Central memory CD8-positive, alpha-beta T cell (primary cell): ENCODE results near the gene LDHD.

Experiments used
- ATAC-seq: fragments of 150-1000 bp; cut with Tn5 transposase; replicated peaks from 2 replicates; pipeline ENCODE4 v1.10.0; 2022; ENCODE audit warnings: mild to moderate bottlenecking, moderate FRiP score, moderate number of reproducible peaks; ENCODE audit not compliant: poor library complexity, severe bottlenecking; ENCODE audit errors: extremely low read depth
- DNase-seq, 2 donors: peaks; one replicate each; pipeline ENCODE4 v3.0.0; 2021; ENCODE audit warnings: low spot score in 2 of 2
- H3K27ac Mint-ChIP-seq: one replicate; pipeline ENCODE4 v1.8.0; 2022; ENCODE audit warnings: low read depth, mild to moderate bottlenecking, moderate library complexity, mixed read lengths
- H3K27me3 Mint-ChIP-seq: one replicate; pipeline ENCODE4 v1.8.0; 2022; ENCODE audit warnings: mixed read lengths
- H3K36me3 Mint-ChIP-seq: one replicate; pipeline ENCODE4 v1.8.0; 2022; ENCODE audit warnings: mild to moderate bottlenecking, moderate library complexity, mixed read lengths; ENCODE audit not compliant: insufficient read depth
- H3K4me1 Mint-ChIP-seq: one replicate; pipeline ENCODE4 v1.8.0; 2022; ENCODE audit warnings: mixed read lengths
- H3K4me3 Mint-ChIP-seq: one replicate; pipeline ENCODE4 v1.8.0; 2022; ENCODE audit warnings: mild to moderate bottlenecking, moderate library complexity, mixed read lengths
- H3K9me3 Mint-ChIP-seq: one replicate; pipeline ENCODE4 v1.8.0; 2022; ENCODE audit warnings: mixed read lengths

Gene LDHD

DNA sequence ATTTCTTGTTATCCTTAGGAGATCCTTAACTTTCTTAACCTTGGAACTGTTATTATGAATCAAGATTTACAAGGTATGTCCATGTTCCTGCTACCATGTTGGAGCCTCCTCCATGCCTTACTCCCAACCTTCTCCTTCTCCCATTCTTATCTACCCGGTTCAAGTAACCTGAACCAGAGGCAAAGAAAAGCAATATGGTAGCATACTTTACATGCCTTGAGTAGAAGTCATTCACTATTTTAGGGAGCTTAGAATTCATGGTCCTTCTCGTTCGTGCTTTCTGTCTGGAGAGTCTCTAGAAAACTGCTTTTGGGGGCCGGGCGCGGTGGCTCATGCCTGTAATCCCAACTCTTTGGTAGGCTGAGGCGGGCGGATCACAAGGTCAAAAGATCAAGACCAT is 37.7 kb downstream of the LDHD start:
- H3K27ac Mint-ChIP-seq, result no peak overlapping the region
- DNase-seq (no peak), ATAC-seq (no peak)
- H3K27me3 Mint-ChIP-seq, result no peaks in the 10 kb centered on the region
- H3K4me1 Mint-ChIP-seq, result peaks cover 30% of the 10 kb centered on the region
- H3K4me3 Mint-ChIP-seq, result no peak overlapping the region
- H3K9me3 Mint-ChIP-seq, result no peaks in the 10 kb centered on the region
- peaks cover 5% of the 10 kb centered on the region for H3K36me3 Mint-ChIP-seq

DNA sequence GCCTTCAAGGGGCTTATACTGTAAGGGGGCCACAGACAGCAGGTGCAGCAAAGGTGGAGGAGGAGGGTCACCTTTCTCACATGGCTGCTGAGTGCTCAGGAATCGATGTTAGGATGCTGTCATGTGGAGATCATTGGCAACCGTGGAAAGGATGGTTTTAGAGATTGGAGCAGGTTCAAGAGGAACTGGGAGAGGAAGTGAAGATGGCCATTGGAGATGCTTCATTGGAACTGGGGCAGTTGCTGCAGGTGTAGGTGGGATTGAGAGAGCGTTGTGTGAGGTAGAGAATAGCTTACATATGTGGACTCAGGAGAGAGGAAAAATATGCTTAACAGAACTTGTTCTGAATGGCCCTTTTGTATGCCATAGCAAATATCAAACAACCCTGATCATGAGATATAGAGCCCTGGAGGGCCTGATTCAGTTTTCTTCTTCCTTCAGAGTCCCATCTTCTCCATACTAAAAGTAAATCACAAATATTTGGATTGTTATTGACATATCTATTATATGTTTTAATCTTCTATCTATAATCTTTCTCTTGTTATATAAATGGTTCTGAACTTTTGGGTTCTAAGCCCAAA is 40.8 kb downstream of the LDHD start:
- H3K4me3 Mint-ChIP-seq, result peak overlapping the region; percentile 67
- ATAC-seq (no peak), DNase-seq (no peak)
- H3K9me3 Mint-ChIP-seq, result no peaks in the 10 kb centered on the region
- H3K27me3 Mint-ChIP-seq, result no peaks in the 10 kb centered on the region
- peak overlapping the region; percentile 94 for H3K27ac Mint-ChIP-seq
- peaks cover 6% of the 10 kb centered on the region for H3K36me3 Mint-ChIP-seq
- peaks cover 30% of the 10 kb centered on the region for H3K4me1 Mint-ChIP-seq

DNA sequence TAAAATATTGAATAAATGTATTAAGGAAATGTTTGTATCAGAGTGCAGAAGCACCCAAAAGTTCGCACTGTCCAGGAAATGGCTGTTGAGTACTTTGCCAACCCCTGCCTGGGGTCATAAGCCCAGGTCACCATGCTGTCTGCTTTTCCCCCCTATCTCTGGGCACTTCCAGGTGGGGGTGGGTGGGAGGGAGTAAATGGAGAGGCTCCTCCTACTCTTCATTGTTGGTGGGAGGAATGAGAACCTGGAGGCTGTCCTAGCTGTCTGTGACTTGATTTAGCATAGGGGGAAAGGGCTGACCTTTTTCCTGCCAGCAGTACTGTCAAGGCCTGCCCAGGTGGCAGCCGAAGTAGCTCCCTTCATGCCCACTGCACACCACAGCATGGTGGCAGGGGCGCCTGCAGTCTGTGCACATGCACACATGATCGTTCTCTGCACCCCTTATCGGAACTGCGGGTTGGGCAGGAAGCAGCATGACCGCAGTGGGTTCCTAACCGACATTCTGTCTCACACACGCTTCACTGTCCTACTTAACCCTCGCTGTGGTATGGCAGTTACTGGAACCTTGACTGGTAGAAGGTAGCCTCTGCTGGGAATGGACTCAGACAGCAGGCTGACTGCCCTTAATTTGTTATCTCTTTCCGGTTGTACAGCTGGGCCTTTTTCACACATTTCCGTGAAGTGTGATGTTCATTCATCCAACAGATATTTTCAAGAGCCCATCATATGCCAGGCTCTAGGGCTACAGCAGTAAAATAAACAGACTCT is 41.5 kb downstream of the LDHD start:
- Mint-ChIP-seq H3K4me3 (peak overlapping the region; percentile 67), H3K27ac (peak overlapping the region; percentile 94), H3K27me3 (no peaks in the 10 kb centered on the region), H3K36me3 (peaks cover 6% of the 10 kb centered on the region), H3K9me3 (no peaks in the 10 kb centered on the region), H3K4me1 (peaks cover 30% of the 10 kb centered on the region)
- peak; percentile 99 for ATAC-seq
- peak; percentile 73 to 85 for DNase-seq

DNA sequence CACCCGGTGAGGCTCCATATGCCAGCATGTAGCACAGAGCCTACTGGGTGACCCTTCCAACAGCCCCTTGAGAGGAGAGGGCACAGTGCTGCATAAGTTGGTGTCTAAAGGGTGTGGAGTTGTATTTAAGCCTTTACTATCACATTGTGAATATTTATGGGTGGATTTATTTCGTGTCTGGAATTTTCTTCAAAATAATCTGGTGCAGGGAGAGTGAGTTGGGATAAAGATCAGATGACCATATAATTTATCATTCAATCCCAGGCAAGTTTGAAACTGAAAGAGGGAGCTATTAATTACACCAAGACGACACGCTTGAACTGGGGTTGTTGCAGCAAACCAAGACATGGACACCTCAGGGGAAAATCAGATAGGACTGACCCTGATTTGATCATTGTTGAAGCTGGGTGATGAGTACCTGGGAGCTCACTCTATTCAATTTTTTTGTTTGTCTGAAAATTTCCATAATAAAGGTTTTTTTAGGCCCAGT is 42.2 kb downstream of the LDHD start:
- ATAC-seq (no peak), DNase-seq (no peak)
- H3K9me3 Mint-ChIP-seq, result no peaks in the 10 kb centered on the region
- H3K27me3 Mint-ChIP-seq, result no peaks in the 10 kb centered on the region
- H3K36me3 Mint-ChIP-seq, result peaks cover 6% of the 10 kb centered on the region
- H3K4me1 Mint-ChIP-seq, result peaks cover 30% of the 10 kb centered on the region
- H3K27ac Mint-ChIP-seq, result peak overlapping the region; percentile 62
- no peak overlapping the region for H3K4me3 Mint-ChIP-seq

DNA sequence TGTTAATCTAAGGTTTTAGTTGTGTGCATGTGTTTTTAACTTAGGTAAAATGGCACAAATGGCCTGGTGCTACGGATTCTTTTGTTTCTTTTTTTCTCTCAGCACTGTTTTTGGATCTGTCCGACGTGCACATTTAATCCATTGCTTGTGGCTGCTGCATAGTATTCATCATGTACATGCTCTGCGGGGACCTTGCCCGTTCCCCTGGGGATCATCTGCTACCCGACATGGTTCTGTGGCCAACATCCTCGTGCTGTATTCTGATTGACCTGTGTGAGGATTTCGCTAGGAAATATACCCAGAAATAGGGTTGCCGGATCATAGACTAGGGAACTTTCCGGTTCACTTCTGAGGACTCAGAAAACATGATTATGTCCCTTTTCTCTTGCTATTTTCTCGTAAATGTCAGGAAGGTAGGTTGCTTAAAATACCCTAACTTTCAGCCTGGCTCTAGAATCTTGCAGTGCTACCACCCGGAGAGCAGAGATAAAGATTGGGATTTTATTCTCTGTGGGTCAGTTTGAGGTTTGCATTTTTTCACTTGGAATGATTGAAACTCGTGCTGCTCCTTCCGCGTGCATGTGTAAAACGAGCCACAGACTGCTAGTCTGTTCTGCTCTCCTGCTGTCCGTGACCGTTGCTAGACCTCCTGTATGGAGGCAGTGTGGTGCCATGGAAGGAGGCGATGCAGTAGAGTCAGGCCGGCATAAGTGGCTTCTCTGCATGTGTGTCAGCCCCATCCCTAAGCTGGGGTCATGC is 42.9 kb downstream of the LDHD start:
- Mint-ChIP-seq H3K27ac (peak overlapping the region; percentile 62), H3K27me3 (no peaks in the 10 kb centered on the region), H3K4me1 (peaks cover 28% of the 10 kb centered on the region), H3K4me3 (no peak overlapping the region), H3K9me3 (no peaks in the 10 kb centered on the region), H3K36me3 (peaks cover 6% of the 10 kb centered on the region)
- no peak for DNase-seq
- no peak for ATAC-seq

DNA sequence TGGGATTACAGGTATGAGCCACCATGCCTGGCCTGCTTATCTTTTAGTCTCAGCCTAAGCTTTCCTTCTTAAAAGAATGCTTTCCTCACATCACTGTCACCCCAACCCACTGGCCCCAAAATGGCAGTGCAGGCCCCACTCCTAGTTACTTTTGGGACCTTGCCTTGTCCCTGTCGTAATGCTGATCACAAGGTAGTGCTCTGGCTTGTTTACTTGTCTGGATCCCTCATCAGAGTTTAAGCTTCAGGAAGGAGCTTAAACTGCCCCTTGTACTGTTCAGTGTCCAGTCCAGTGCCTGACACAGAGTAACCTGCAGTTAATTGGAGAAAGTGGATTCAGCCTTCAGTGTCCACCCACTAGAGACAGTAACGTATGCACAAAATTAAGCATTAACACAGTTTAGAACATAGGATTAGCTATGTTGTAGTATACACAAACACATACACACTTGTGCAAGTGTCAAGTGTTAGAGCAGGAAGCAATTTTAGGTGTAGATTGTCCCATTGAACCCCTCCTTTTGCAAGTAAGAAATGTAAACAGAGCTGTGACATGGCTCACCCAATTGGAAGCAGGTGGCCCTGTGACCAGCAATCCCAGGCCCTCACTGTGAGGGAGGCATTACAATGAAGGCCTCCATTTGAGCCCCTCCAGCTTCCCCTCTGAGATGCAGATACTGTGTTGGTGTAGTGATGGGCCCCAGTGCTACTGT is 44.2 kb downstream of the LDHD start:
- Mint-ChIP-seq H3K27ac (no peak overlapping the region), H3K4me3 (no peak overlapping the region), H3K27me3 (no peaks in the 10 kb centered on the region), H3K4me1 (peaks cover 25% of the 10 kb centered on the region), H3K9me3 (no peaks in the 10 kb centered on the region), H3K36me3 (peaks cover 6% of the 10 kb centered on the region)
- ATAC-seq, result no peak
- DNase-seq, result no peak

DNA sequence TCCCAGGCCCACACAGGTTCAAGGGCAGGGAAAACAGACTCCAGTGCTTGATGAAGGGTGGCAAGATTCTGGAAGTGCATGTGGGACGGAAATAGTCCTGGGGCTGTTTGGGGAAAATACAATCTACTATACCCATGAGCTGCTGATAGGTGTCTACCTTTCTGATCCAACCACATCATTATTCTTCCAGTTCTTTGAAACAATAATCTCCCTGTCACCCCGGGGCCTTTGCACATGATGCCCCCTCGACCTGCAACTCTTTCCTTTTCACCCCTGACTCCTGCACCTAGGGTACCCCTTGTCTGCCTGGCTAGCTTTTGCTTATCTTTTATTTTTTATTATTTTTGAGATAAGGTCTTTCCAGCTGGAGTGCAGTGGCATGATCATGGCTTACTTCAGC is 45.0 kb downstream of the LDHD start:
- Mint-ChIP-seq H3K4me1 (peaks cover 23% of the 10 kb centered on the region), H3K36me3 (peaks cover 6% of the 10 kb centered on the region), H3K9me3 (no peaks in the 10 kb centered on the region), H3K27ac (no peak overlapping the region), H3K27me3 (no peaks in the 10 kb centered on the region), H3K4me3 (no peak overlapping the region)
- no peak for DNase-seq
- no peak for ATAC-seq

DNA sequence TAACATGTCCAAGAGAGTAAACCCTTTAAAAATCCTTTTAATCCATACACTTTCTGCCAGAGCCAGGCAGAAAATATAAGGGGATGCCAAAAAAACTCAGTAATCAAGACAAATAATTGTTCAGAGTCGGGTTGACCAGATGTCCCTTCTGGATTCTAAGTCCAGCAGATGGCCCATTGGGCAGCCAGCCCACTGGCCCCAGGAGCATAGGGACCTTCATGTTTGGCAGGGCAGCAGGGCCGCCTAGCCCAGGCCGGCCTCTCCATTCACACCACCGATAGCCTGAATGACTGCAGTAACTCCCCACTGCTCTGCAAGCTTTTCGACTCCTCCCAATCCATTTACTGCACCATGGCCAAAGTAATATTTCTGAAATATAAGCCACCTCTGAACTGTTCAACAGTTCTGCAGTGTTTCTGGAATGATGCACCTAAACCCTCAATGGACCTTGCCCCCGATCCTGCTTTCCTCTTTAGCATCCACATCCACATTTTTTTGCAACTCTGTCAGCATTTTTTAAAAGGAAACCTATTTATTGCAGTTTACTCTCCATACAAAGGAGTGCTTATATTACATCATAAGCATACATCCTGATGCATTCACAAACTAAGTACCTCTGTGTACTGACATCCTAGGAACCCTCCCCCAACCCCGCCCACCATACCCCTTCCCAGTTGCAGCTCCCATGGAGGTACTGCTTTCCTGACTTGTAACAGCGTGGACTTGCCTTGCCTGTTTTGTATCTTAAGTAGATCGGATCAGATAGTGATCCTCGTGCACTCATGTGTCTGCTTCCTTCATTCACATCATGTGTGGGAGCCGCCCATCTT is 46.4 kb downstream of the LDHD start:
- no peaks in the 10 kb centered on the region for H3K27me3 Mint-ChIP-seq
- no peaks in the 10 kb centered on the region for H3K9me3 Mint-ChIP-seq
- DNase-seq, result no peak
- H3K27ac Mint-ChIP-seq, result no peak overlapping the region
- no peak overlapping the region for H3K4me3 Mint-ChIP-seq
- H3K36me3 Mint-ChIP-seq, result peaks cover 4% of the 10 kb centered on the region
- peaks cover 15% of the 10 kb centered on the region for H3K4me1 Mint-ChIP-seq
- no peak for ATAC-seq

DNA sequence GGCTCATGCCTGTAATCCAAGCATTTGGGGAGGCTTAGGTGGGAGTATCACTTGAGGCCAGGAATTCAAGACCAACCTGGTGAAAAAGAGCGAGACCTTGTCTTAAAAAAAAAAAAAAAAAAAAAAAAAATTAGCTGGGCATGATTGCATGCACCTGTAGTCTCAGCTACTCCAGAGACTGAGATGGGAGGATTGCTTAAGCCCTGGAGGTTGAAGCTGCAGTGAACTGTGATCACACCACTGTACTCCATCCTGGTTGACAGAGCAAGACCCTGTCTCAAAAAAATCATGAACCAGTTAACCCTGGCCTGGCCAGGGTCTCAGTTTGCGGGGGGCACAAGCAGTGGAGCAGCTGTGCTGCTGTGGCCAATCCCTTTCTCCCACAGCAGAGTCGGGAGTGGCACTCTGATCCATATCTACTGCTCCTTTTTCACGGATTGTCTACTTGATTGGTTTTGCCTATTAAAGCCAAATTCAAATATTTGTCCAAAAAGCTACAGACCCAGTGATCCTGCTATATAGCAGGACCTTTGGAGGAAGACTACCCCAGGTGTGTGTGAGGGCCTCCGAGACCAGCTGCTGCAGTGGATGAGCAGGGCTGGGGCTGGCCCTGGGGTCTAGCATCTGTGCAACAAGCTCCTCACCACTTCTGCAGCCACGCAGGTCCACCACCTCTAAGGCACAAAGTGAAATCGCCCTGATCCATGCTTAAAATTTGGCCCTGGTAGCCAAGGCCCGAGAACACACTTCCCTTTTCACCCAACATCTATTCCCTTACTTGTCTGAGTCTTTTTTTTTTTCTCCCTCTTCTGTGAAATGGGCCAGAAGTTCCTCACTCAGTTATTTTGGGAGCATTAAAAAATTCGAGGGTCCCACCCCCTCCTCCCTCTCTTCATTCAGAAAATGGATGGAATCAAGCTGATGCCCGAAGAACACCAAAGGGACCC is 48.2 kb downstream of the LDHD start:
- Mint-ChIP-seq H3K4me3 (no peak overlapping the region), H3K4me1 (peaks cover 14% of the 10 kb centered on the region)

DNA sequence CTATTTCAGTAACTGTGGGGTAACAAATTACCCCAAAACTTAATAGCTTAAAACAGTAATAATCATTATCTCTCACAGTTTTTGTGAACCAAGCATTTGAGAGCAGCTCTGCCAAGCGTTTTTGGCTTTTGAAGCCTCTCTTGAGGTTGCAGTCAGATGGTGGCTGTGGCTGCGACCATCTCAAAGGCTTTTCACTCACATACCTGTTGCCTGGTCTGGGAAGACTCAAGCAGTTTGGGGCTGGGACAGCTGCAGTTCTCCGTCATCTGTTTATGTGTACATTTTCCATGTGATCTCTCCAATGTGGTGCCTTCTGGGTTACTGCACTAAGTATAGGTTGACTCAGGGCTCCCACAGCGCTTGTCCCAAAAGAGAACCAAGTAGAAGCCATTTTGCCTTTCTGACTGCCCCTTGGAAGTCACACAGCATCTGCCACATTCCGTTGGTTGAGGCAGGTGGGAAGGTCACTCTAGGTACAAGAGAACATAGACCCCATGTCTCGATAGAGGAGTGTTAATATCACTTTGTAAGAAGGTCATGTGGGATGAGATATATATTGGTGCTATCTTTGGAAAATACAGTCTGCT is 49.6 kb downstream of the LDHD start:
- Mint-ChIP-seq H3K27ac (no peak overlapping the region), H3K9me3 (no peaks in the 10 kb centered on the region), H3K27me3 (no peaks in the 10 kb centered on the region), H3K4me1 (peaks cover 14% of the 10 kb centered on the region), H3K4me3 (no peak overlapping the region), H3K36me3 (peaks cover 1% of the 10 kb centered on the region)
- DNase-seq (no peak), ATAC-seq (no peak)

More for the DNA sequence above, 48.2 kb downstream of the LDHD start:
- Mint-ChIP-seq H3K9me3 (no peaks in the 10 kb centered on the region), H3K27ac (no peak overlapping the region), H3K36me3 (peaks cover 1% of the 10 kb centered on the region), H3K27me3 (no peaks in the 10 kb centered on the region)
- ATAC-seq, result no peak
- DNase-seq, result no peak
